IMR-90 (cell line): ENCODE data around the gene RSBN1L. TPM values are rescaled to one million over a fixed set of nuclear protein-coding genes. Genes with fewer than 3 reads are reported as not detected.

Experiments
- ATAC-seq: fragments of 200-7000 bp; cut with Tn5 transposase; 2 replicates; pipeline ENCODE4 v1.9.1; 2020; ENCODE audit warnings: low read depth, mild to moderate bottlenecking, moderate library complexity
- BruUV-seq: library from RNA; stranded (reverse); fragments of 400-500 nt; replicated peaks from 2 replicates; lab custom pipeline; 2021; lab: Mats Ljungman, UMichigan
- CTCF ChIA-PET: fragments of 300-600 bp; formaldehyde crosslinking; extraction: SDS; loops from one replicate; lab custom pipeline; 2021; ENCODE audit warnings: antibody characterized with exemption; lab: Yijun Ruan, JAX
- POLR2A ChIA-PET: fragments of 300-600 bp; sonication (Branson Sonifier 250); formaldehyde crosslinking; loops from one replicate; lab custom pipeline; 2022; ENCODE audit warnings: antibody characterized with exemption; ENCODE audit not compliant: unreplicated experiment; lab: Charles Lee
- DNase-seq: peaks from one replicate; pipeline ENCODE4 v3.0.0; 2013
- H2AFZ ChIP-seq: replicated peaks from 2 replicates; pipeline ENCODE3; 2013; ENCODE audit warnings: low read length, mild to moderate bottlenecking; ENCODE audit not compliant: poor library complexity
- H2AK5ac ChIP-seq: 2 replicates; pipeline ENCODE4 v1.6.1; 2013; ENCODE audit warnings: low read depth, low read length, inconsistent platforms
- H2AK9ac ChIP-seq: replicated peaks from 2 replicates; pipeline ENCODE3; 2013; ENCODE audit warnings: mild to moderate bottlenecking, low read depth, low read length, moderate library complexity; ENCODE audit not compliant: poor library complexity
- H2BK120ac ChIP-seq: 2 replicates; pipeline ENCODE4 v1.6.1; 2013; ENCODE audit warnings: low read depth, low read length, inconsistent platforms
- H2BK15ac ChIP-seq: 3 replicates; pipeline ENCODE4 v1.6.1; 2013; ENCODE audit warnings: low read depth, low read length, inconsistent platforms
- H2BK20ac ChIP-seq: 2 replicates; pipeline ENCODE4 v1.6.1; 2013; ENCODE audit warnings: low read depth, mild to moderate bottlenecking, inconsistent platforms, low read length, moderate library complexity
- H2BK5ac ChIP-seq: 2 replicates; pipeline ENCODE4 v1.6.1; 2013; ENCODE audit warnings: mild to moderate bottlenecking, low read depth, low read length, inconsistent platforms; ENCODE audit not compliant: poor library complexity, severe bottlenecking
- H3K14ac ChIP-seq: replicated peaks from 2 replicates; pipeline ENCODE4 v1.6.1; 2013; ENCODE audit warnings: low read depth, low read length, inconsistent platforms
- H3K18ac ChIP-seq: 2 replicates; pipeline ENCODE4 v1.6.1; 2013; ENCODE audit warnings: low read depth, low read length, control low read depth
- H3K23ac ChIP-seq: 2 replicates; pipeline ENCODE4 v1.6.1; 2013; ENCODE audit warnings: low read depth, low read length, inconsistent platforms
- H3K27ac ChIP-seq: 2 replicates; pipeline ENCODE4 v1.5.1; 2013; ENCODE audit warnings: mild to moderate bottlenecking, control low read depth, low read length; ENCODE audit not compliant: insufficient read depth
- H3K27me3 ChIP-seq: 2 replicates; pipeline ENCODE4 v1.6.1; 2013; ENCODE audit warnings: low read length; ENCODE audit not compliant: control insufficient read depth, insufficient read depth
- H3K36me3 ChIP-seq: 2 replicates; pipeline ENCODE4 v1.6.1; 2013; ENCODE audit warnings: low read length, mixed read lengths; ENCODE audit not compliant: control insufficient read depth, insufficient read depth
- H3K4ac ChIP-seq: 2 replicates; pipeline ENCODE4 v1.6.1; 2013; ENCODE audit warnings: low read depth, low read length, inconsistent platforms
- H3K4me1 ChIP-seq: 2 replicates; pipeline ENCODE4 v1.6.1; 2013; ENCODE audit warnings: low read length, mixed read lengths; ENCODE audit not compliant: control insufficient read depth, insufficient read depth
- H3K4me2 ChIP-seq: 2 replicates; pipeline ENCODE4 v1.6.1; 2013; ENCODE audit warnings: low read depth, mild to moderate bottlenecking, control low read depth, low read length, moderate library complexity
- H3K4me3 ChIP-seq: 2 replicates; pipeline ENCODE4 v1.5.1; 2013; ENCODE audit warnings: low read depth, mild to moderate bottlenecking, control low read depth, low read length, moderate library complexity; ENCODE audit not compliant: insufficient read depth
- H3K56ac ChIP-seq: 2 replicates; pipeline ENCODE4 v1.6.1; 2013; ENCODE audit warnings: low read length, inconsistent platforms; ENCODE audit not compliant: insufficient read depth; ENCODE audit errors: extremely low read depth
- H3K79me1 ChIP-seq, 2 experiments: 2 replicates each; pipeline ENCODE4 v1.6.1; 2013; ENCODE audit warnings: low read length in 2 of 2, inconsistent platforms in 1 of 2, low read depth in 1 of 2
- H3K9ac ChIP-seq: 2 replicates; pipeline ENCODE4 v1.6.1; 2013; ENCODE audit warnings: low read depth, low read length, control low read depth
- H3K9me1 ChIP-seq: 2 replicates; pipeline ENCODE4 v1.6.1; 2013; ENCODE audit warnings: low read length, inconsistent platforms; ENCODE audit not compliant: insufficient read depth
- H3K9me3 ChIP-seq: 2 replicates; pipeline ENCODE4 v1.6.1; 2013; ENCODE audit warnings: low read length; ENCODE audit not compliant: control insufficient read depth, insufficient read depth
- H4K20me1 ChIP-seq: 2 replicates; pipeline ENCODE4 v1.6.1; 2013; ENCODE audit warnings: low read length, inconsistent platforms; ENCODE audit not compliant: insufficient read depth
- H4K5ac ChIP-seq: 2 replicates; pipeline ENCODE4 v1.6.1; 2013; ENCODE audit warnings: mild to moderate bottlenecking, low read depth, low read length, control low read depth
- H4K8ac ChIP-seq, 2 experiments: 2 replicates each; pipeline ENCODE4 v1.6.1; 2013; ENCODE audit warnings: low read depth in 2 of 2, low read length in 2 of 2, control low read depth in 1 of 2, inconsistent platforms in 1 of 2
- H4K91ac ChIP-seq: 2 replicates; pipeline ENCODE4 v1.6.1; 2013; ENCODE audit warnings: low read depth, low read length, inconsistent platforms; ENCODE audit not compliant: insufficient read depth
- BHLHE40 ChIP-seq: fragments of 150-350 bp; IDR thresholded peaks from 2 replicates; pipeline ENCODE4 v1.6.1; 2016; ENCODE audit warnings: mild to moderate bottlenecking, low read depth, low read length
- CEBPB ChIP-seq: IDR thresholded peaks from 2 replicates; pipeline ENCODE4 v1.6.1; 2012; ENCODE audit warnings: low read depth, low read length, improper control_type of control experiment
- CHD1 ChIP-seq: IDR thresholded peaks from 2 replicates; pipeline ENCODE4 v1.6.1; 2012; ENCODE audit warnings: low read depth, low read length, improper control_type of control experiment
- CTCF ChIP-seq: conservative IDR thresholded peaks from 2 replicates; pipeline ENCODE4 v1.5.1; 2012; ENCODE audit warnings: mild to moderate bottlenecking, low read depth, low read length, improper control_type of control experiment
- ELK1 ChIP-seq: fragments of 150-350 bp; IDR thresholded peaks from 2 replicates; pipeline ENCODE4 v1.6.1; 2016; ENCODE audit warnings: low read depth, mild to moderate bottlenecking, low read length, moderate library complexity, borderline replicate concordance
- FOS ChIP-seq: fragments of 150-350 bp; IDR thresholded peaks from 2 replicates; pipeline ENCODE4 v1.6.1; 2016; ENCODE audit warnings: low read depth, low read length
- MAFK ChIP-seq: IDR thresholded peaks from 2 replicates; pipeline ENCODE4 v1.6.1; 2012; ENCODE audit warnings: low read depth, low read length, improper control_type of control experiment
- MAZ ChIP-seq: IDR thresholded peaks from 2 replicates; pipeline ENCODE4 v1.6.1; 2012; ENCODE audit warnings: low read depth, mild to moderate bottlenecking, low read length, improper control_type of control experiment, moderate library complexity, borderline replicate concordance
- MXI1 ChIP-seq: IDR thresholded peaks from 2 replicates; pipeline ENCODE4 v1.6.1; 2012; ENCODE audit warnings: low read depth, mild to moderate bottlenecking, low read length, moderate library complexity, borderline replicate concordance
- NFE2L2 ChIP-seq: fragments of 150-350 bp; IDR thresholded peaks from 2 replicates; pipeline ENCODE4 v1.6.1; 2016; ENCODE audit warnings: low read depth, mild to moderate bottlenecking, low read length
- POLR2A ChIP-seq: IDR thresholded peaks from 2 replicates; pipeline ENCODE4 v1.6.1; 2012; ENCODE audit warnings: mild to moderate bottlenecking, low read depth, low read length
- RAD21 ChIP-seq: IDR thresholded peaks from 2 replicates; pipeline ENCODE4 v1.6.1; 2012; ENCODE audit warnings: low read length, improper control_type of control experiment
- RCOR1 ChIP-seq: IDR thresholded peaks from 2 replicates; pipeline ENCODE4 v1.6.1; 2012; ENCODE audit warnings: mild to moderate bottlenecking, low read length, improper control_type of control experiment; ENCODE audit not compliant: insufficient replicate concordance
- RFX5 ChIP-seq: IDR thresholded peaks from 2 replicates; pipeline ENCODE4 v1.8.0; 2012; ENCODE audit warnings: low read depth, mild to moderate bottlenecking, low read length, moderate library complexity
- SMC3 ChIP-seq: fragments of 150-350 bp; IDR thresholded peaks from 2 replicates; pipeline ENCODE4 v1.6.1; 2016; ENCODE audit warnings: low read depth, mild to moderate bottlenecking, antibody characterized with exemption, low read length, moderate library complexity
- USF2 ChIP-seq: fragments of 150-350 bp; IDR thresholded peaks from 2 replicates; pipeline ENCODE4 v1.6.1; 2017; ENCODE audit warnings: mild to moderate bottlenecking, antibody characterized with exemption, low read length, low read depth
- WGBS, 2 experiments: methylation state at CpG; one replicate each; pipeline versions ENCODE4 v1.1.5 to v1.1.7; 2013; ENCODE audit warnings: missing lambda C conversion rate in 2 of 2; ENCODE audit not compliant: insufficient read length in 1 of 2; ENCODE audit errors: extremely low coverage in 2 of 2; 5-methylcytosine and 5-hydroxymethylcytosine counted together
- dilution Hi-C: fragments of 300-500 bp; cut with HindIII; formaldehyde crosslinking; loops from one replicate; pipeline ENCODE4 v1.14.3; 2018; ENCODE audit warnings: low sequenced_read_pairs; ENCODE audit not compliant: unreplicated experiment
- in situ Hi-C: fragments of 300-500 bp; cut with MboI; formaldehyde crosslinking; loops from 3 replicates; pipeline ENCODE4 v1.14.3; 2019; ENCODE audit warnings: low sequenced_read_pairs, inconsistent platforms, mixed read lengths
- intact Hi-C: fragments of 100-400 bp; cut with micrococcal nuclease; formaldehyde crosslinking; loops from 2 replicates; pipeline ENCODE4 v1.10.0; 2022
- polyA plus RNA-seq, 3 experiments: library from polyadenylated mRNA; depleted of rRNA; stranded (reverse); fragments of >200 nt; gene quantifications; 2 replicates each; pipeline ENCODE4 v1.2.3, GENCODE V29; 2012; ENCODE audit warnings: low replicate concordance in 1 of 3
- total RNA-seq: library from RNA; depleted of rRNA; stranded (reverse); fragments of >200 nt; gene quantifications from 2 replicates; pipeline ENCODE4 v1.2.3, GENCODE V29; 2012

The RSBN1L gene
- total and polyA plus RNA-seq, 2 of the 4 experiments (the other 2 are of a cell fraction) = 7.8 to 14.7 TPM

GRCh38 chr7:77738382-77738781 is 42.1 kb downstream of the RSBN1L start:
- in situ Hi-C loops (no loop called here), intact Hi-C loops (loop anchor here (5.0 kb wide), 1 partner anchor 41 kb away; the partner anchor contains the start of gene RSBN1L), dilution Hi-C loops (no loop called here)
- H3K9me1 ChIP-seq = peaks cover 5% of the 10 kb centered on the region; the same call in 1 of the 2 replicates
- TF ChIP-seq CTCF (no peak), FOS (no peak), BHLHE40 (no peak), RFX5 (no peak), SMC3 (no peak), MAZ (no peak), CHD1 (no peak), NFE2L2 (no peak), RCOR1 (no peak), MAFK (no peak), ELK1 (no peak), RAD21 (no peak), MXI1 (no peak), POLR2A (no peak), CEBPB (no peak), USF2 (no peak)
- H3K23ac ChIP-seq = no peak overlapping the region
- H2AK5ac ChIP-seq = no peak overlapping the region
- no peak overlapping the region for H2BK120ac ChIP-seq
- no peak overlapping the region for H2BK15ac ChIP-seq
- H3K4me2 ChIP-seq = no peak overlapping the region
- H2BK20ac ChIP-seq = no peak overlapping the region
- H3K27me3 ChIP-seq = no peaks in the 10 kb centered on the region
- ChIA-PET CTCF (interaction anchor here (0.6 kb wide), 1 partner anchor 51 kb away, joined by 3 read pairs; no protein-coding TSS in a partner anchor), POLR2A (no interaction called here)
- H3K79me1 ChIP-seq = peaks cover 11 to 63% of the 10 kb centered on the region in 2 experiments
- H3K4me1 ChIP-seq = peaks cover 6% of the 10 kb centered on the region; the same call in 1 of the 2 replicates
- no peak overlapping the region for H3K18ac ChIP-seq
- no peak overlapping the region for H3K4ac ChIP-seq
- H3K9ac ChIP-seq = no peak overlapping the region
- no peak overlapping the region for H3K56ac ChIP-seq
- H3K9me3 ChIP-seq = no peaks in the 10 kb centered on the region
- peaks cover 2% of the 10 kb centered on the region; the same call in 1 of the 2 replicates for H3K36me3 ChIP-seq
- WGBS, 2 experiments = no CpG with 5 or more reads among the region's 1 CpG
- no peak overlapping the region for H3K4me3 ChIP-seq
- DNase-seq (no peak), ATAC-seq (no peak)
- H2AK9ac ChIP-seq = no peak overlapping the region
- no peak overlapping the region for H4K8ac ChIP-seq
- no peak overlapping the region for H2BK5ac ChIP-seq
- no peak overlapping the region for H4K5ac ChIP-seq
- BruUV-seq = no TSS peak
- peaks cover 17% of the 10 kb centered on the region; the same call in 1 of the 2 replicates for H4K20me1 ChIP-seq
- H4K91ac ChIP-seq = no peak overlapping the region
- no peak overlapping the region for H3K14ac ChIP-seq
- H3K27ac ChIP-seq = no peak overlapping the region
- no peak overlapping the region for H2AFZ ChIP-seq
